NT2/D1 (cell line): ENCODE measurements around the gene YY1AP1.

ENCODE experiments used
- DNase-seq: peaks from one replicate; pipeline ENCODE4 v3.0.0-alpha.2; 2011; ENCODE audit warnings: low read depth, low spot score
- H3K27me3 ChIP-seq: 2 replicates; pipeline ENCODE4 v1.6.0; 2011; ENCODE audit warnings: mild to moderate bottlenecking; ENCODE audit not compliant: insufficient read length, insufficient read depth
- H3K36me3 ChIP-seq: 2 replicates; pipeline ENCODE4 v1.6.1; 2011; ENCODE audit warnings: mild to moderate bottlenecking, low read length, mixed read lengths; ENCODE audit not compliant: insufficient read depth, insufficient read length
- H3K4me1 ChIP-seq: 2 replicates; pipeline ENCODE4 v1.5.1; 2011; ENCODE audit not compliant: insufficient read depth, insufficient read length
- H3K4me3 ChIP-seq: 2 replicates; pipeline ENCODE4 v1.5.1; 2011; ENCODE audit warnings: low read depth; ENCODE audit not compliant: insufficient read length
- H3K9ac ChIP-seq: 2 replicates; pipeline ENCODE4 v1.6.0; 2011; ENCODE audit warnings: low read depth; ENCODE audit not compliant: insufficient read length
- H3K9me3 ChIP-seq: 2 replicates; pipeline ENCODE4 v1.5.1; 2011; ENCODE audit warnings: mild to moderate bottlenecking, low read length; ENCODE audit not compliant: insufficient read depth
- SUZ12 ChIP-seq: IDR thresholded peaks from 2 replicates; pipeline ENCODE4 v1.6.1; 2011; ENCODE audit not compliant: insufficient read length, insufficient read depth; ENCODE audit errors: extremely low read depth
- YY1 ChIP-seq: IDR thresholded peaks from 2 replicates; pipeline ENCODE4 v1.6.1; 2011; ENCODE audit not compliant: insufficient read length, insufficient read depth
- ZNF274 ChIP-seq: IDR thresholded peaks from 2 replicates; pipeline ENCODE4 v1.6.1; 2011; ENCODE audit warnings: mild to moderate bottlenecking, low read depth, low read length

Gene YY1AP1

GRCh38 chr1:155609515-155610256, 78.9 kb downstream of the YY1AP1 start, which contains the start of gene MSTO1:
Gene MSTO1 (plus strand): TSS chr1:155610218. CDS start chr1:155610249, 31 bp downstream.
- H3K36me3 ChIP-seq: peaks cover 17% of the 10 kb centered on the region

More at GRCh38 chr1:155609515-155610256, 78.9 kb downstream of the YY1AP1 start, which contains the start of gene MSTO1:
- H3K4me3 ChIP-seq: peak within 1 kb of the TSS; percentile 49
- no peaks in the 10 kb centered on the region for H3K4me1 ChIP-seq
- H3K9me3 ChIP-seq: no peaks in the 10 kb centered on the region
- peak within 1 kb of the TSS; percentile 87 for H3K9ac ChIP-seq
- no peaks in the 10 kb centered on the region for H3K27me3 ChIP-seq
- no peak for TF ChIP-seq YY1
- no peak for TF ChIP-seq ZNF274
- no peak for TF ChIP-seq SUZ12
- peak; percentile 96 for DNase-seq
